ENCODE measurements around the gene PDZRN3.

- TF ChIP-seq CTCF (IDR thresholded peaks at IDR 0.05): no peak
- TF ChIP-seq EP300 (IDR thresholded peaks at IDR 0.05): no peak
- TF ChIP-seq POLR2A (IDR thresholded peaks at IDR 0.05): no peak
- TF ChIP-seq POLR2AphosphoS5 (IDR thresholded peaks at IDR 0.05): no peak
These were observed 66.0 kb downstream of the PDZRN3 start for GRCh38 chr3:73558727-73559075.
